HT-29 (cell line): ENCODE results near the gene PASK. TPM values are rescaled to one million over a fixed set of nuclear protein-coding genes. Genes with fewer than 3 reads are reported as not detected.

Source experiments
- DNase-seq: peaks from one replicate; pipeline ENCODE4 v3.0.0-alpha.2; 2015; ENCODE audit warnings: low spot score
- total RNA-seq: library from RNA; depleted of rRNA; stranded (reverse); fragments of >200 nt; shearing (Covaris generic); gene quantifications from 2 replicates; pipeline ENCODE4 v1.2.3, GENCODE V29; 2014

PASK gene
- total RNA-seq, 1 experiment from 2014 or later, result 15.9 TPM

DNA sequence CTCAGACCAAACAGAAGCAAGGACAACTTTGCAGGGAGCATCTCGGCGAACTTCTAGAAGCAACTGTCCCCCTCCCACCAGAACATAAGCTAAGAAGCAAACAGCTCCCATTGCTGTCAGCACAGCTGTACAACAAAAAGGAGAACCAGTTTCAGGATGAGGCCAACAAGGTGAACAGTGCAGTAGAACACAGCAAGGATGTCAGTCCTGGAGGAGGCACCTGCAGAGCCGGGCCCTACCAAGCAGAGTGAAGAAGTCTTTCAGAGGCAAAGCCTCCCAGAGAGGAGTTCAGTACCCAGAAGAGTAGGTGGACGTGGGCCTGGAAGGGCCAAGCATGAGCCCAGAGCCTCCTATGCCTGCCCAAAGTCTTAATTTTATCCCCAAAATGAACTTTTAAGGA is 1.0 kb downstream of the PASK start:
- no peak for DNase-seq

- no peak for DNase-seq
These were observed 1.9 kb downstream of the PASK start for GRCh38 chr2:241147336-241147735.

GRCh38 chr2:241146286-241146685 is 3.0 kb downstream of the PASK start:
- DNase-seq, result no peak

DNA sequence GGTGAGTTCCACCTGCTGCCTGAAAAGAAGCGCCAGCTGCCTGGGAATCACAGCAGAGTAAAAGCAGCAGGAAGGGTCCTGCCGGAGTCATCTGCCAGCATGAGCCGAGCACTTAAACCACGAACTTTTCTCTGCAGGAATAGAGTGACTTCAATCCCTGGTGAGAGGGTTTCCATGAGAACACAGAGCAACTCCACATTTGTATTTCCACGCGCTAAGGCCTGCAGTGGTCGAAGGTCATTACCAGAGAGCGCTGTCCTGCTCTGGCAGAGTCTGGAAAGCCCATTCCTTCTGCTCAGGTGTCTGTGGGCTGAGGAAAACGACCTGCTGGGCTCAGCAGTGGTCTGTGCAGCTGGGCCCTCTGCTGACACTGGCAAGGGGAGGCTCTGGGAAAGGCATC is 6.7 kb downstream of the PASK start:
- DNase-seq, result no peak

DNA sequence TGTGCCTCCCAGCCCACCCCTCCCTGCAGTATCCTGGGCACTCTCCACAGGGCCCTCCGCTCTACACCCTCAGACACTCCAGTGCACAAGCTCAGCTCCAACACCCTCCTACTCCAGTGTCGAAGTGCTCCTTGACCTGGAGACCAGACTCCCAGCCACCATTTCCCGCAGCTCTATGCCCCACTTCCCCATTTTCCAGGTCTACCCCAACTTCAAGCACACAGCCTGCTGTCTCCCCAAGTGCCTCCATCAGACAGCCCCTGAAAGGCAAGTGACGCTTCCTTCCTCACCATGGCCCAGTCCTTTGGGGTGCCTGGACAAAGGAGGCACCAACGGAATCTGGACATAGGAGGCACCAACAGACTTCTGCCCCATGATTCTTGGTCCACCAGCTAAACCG is 7.2 kb downstream of the PASK start:
- DNase-seq, result no peak

DNA sequence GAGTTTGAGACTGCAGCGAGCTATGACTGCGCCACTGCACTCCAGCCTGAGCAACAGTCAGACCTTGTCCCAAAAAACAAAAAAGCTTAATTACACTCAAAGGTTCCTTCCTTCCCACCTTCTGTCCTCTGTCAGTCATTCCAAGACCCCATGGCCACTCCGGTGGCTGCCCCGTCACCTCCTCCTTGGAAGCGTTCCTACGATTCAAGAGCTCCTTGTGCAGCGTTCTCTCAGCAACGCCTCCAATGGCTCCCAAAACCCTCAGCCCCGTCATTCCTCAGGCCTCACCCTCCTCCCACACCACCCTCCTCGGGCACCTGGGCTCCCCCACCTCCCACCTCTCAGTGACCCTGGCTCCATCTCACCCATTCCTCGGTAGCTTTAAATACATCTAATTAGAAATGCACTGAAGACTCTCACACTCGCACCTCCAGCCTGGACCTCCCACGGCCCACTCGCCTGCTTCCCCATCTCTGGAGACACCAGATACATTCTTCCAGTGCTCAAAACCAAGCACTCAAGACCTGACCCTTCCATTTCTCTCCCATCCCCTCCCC is 8.0 kb downstream of the PASK start:
- no peak for DNase-seq

GRCh38 chr2:241140445-241140840 is 8.8 kb downstream of the PASK start:
- DNase-seq, result no peak

DNA sequence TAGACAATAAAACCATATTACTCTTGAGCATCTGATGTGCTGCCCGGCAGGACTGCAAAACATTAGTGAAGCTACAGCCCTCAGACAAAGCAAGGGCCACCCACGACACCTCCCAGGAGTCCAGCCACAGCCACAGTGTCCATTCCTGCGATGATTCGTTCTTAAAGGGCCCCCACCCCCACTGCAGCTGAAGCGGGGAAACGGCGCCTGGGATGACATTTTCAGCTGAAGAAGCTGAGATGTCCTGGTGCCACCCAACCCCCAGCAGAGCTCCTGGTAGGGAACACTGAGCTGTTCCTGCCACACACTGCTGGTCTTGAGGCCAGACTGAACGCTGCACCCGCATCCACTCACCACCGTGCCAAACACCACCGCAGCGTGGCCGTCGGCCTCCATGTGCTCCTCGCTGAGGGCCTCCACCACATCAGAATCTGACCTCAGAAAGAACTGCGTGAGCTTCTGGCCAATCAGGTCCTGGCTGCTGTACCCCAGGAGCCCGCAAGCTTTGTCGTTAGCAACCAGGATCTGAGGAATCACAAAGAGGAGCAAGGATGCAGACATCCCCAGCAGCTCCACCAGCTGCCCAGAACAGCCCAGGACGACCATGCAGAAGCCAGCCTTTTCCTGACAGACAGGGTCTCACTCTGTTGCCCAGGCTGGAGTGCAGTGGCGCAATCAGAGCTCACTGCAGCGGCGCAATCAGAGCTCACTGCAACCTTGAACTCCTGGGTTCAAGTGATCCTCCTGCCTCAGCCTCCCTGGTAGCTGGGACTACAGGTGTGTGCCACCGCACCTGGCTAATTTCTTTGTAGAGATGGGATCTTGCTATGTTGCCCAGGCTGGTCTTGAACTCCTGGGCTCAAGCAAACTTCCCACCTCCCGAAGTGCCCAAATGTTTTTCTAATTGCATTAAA is 9.5 kb downstream of the PASK start:
- DNase-seq, result no peak

- no peak for DNase-seq
These were observed 10.8 kb downstream of the PASK start for GRCh38 chr2:241138471-241138870.

DNA sequence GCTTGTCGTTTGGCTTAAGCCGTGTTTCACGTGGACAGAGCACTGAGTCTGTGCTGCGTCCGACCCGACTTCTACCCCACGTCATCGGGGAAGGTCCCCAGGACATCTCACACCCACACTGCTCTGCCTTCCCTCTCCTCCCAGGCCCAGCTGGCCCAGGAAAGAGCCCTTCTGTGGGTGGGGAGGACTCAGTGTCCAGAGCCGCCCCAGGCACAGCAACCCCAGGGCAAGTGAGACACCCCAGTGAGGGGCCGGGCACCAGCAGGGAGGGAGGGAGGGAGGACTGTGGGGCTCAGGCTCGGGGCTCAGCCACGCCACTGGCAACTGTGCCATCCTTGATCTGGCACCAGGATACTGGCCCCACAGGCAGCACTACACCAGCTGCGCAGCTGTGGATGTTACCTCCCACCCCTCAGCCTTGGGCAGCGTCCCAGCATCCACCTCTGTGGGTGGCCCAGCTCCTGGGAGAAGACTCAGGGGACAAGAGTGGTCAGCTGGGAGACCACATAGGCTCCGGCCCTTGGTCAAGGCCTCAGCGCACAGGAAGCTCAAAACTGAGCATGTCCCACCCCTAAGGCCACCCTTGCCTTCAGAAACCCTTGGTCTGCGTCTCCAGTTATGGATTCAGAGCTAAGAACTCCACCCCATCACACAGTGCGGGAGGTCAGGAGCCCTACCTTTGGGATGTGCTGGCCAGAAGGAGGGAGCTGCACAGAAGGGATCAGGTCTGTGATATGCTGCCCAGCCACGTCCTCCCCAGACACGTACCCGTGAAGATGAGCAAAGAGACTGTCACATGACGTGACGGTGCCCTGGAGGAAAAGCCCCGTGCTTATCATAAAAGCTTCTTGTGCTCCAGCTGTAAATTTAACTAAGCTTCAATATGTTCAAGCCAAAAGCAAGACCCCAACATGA is 11.7 kb downstream of the PASK start:
- DNase-seq, result no peak

DNA sequence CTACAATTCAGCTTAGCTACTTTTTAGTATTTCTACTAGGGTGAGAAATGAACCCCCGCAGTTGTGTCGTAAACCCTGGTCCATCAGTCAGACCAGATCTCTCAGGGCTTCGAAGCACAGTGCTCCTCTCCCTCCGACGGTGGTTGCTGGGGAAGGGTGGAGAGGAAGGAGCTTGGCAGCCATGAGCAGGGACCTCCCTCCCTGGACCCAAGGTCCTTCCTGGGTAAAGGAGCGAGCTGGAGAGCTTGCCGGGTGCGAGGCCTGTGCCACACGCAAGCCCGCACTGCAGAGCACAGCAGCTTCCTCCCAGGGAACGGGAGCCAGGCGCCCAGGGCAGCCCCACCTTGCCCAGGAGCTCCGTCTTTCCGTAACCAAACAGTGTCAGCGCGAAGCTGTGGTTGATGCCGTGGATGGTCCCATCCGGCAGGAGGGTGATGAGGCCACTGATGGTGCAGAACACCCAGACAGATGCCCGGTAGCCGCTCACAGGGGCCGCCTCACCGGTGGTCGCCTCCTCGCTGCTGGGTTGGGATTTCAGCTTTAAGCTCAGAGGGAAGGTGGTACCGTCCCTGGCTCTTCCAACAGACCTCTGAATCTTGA is 12.5 kb downstream of the PASK start:
- DNase-seq, result no peak

DNA sequence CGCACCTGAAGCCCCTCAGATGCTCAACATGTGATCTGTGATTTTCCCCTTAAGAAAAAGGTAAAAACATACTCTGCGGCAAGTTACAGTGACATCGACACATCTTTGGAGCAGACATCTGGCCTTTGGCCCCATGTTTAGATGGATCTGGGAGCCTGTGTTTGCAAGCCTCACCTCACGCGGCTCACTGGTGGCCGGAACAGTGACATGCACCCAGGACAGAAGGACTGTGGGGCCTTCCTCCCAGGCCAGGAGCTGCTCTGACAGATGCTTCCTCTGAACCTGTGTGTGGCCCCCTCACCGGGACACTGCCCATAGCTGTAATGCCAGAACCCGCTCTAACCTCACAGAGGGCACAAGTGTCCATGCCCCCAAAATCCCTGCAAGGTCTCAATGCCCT is 13.1 kb downstream of the PASK start:
- no peak for DNase-seq

DNA sequence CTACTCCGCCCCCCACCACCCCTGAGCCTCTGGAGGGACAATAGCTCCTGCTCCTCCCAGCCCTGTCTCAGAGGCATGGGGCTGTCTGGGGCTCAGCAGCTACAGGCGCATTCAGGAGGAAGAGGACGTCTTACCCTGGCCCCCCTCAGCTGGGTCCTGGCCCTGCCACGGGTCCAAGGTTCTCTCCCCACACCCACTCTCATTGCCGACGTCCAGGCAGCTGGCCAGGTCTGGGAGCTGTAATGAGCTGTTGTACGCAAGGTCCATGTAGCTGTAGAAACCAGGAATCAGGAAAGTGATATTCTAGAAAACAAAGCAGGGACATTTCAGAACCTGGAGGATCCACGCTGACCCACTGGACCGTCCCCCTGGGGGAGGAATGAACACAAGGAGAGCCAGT is 13.5 kb downstream of the PASK start:
- no peak for DNase-seq

- DNase-seq, result no peak
These were observed 14.6 kb downstream of the PASK start for GRCh38 chr2:241134711-241135110.

GRCh38 chr2:241133436-241133820 is 15.8 kb downstream of the PASK start:
- no peak for DNase-seq

DNA sequence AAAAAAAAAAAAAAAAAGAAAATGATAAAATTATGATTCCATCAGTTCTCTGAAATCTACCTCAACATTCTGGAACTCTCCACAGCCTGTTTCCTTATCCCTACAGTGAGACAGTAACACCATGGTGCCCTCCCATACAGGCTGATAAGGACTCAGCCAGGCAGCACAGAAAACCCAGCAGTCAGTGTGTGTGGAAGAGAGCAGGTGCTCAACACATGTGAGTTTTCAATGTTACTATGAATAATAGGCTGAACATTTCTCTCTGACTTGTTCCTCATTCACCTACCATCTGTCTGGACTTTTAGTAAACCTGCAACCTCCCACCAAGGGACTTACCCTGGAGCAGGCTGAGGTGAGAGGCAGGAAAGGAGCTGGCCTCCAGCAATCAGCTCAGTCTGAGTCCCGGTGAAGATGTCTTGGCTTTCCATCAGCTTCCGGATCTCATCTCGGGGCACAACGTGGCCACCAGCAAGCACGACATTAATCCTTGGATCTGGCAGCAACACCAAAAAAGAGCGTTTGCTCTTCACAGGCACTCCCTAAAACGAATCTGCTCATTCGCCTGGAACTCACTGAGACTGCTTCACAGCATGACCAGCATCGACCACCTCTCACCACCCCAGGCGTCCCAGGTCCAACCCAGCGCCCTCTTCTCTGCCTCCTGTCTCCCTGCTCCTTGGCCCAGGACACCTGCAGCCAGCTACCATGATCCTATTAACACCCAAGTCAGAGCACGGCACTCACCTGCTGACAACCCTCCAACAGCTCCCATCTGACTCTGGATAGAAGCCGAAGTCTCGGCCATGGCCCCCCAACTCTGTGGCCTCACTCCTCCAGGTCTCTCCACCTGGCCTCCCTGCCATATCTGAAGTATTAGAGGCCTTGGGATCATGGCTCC is 16.5 kb downstream of the PASK start:
- no peak for DNase-seq

- DNase-seq, result no peak
These were observed 17.7 kb downstream of the PASK start for GRCh38 chr2:241131531-241131930.

DNA sequence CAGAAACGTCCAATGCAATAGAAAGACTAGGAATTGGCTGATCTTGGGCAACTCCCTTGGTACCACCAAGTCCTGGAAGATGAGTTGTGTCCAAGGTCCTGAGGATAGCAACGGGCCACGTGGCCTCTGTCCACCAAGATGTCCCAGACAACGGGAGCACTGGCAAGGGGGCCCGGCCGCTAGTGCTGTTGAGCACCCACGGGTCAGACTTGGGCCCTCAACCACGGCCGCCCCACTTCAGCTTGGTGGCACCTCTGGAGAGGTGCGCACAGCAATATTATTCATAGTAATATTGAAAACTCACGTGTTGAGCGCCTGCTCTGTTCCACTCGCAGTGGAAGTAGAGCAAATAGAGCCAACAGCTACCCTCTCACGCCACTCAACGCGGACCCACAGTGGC is 19.0 kb downstream of the PASK start:
- DNase-seq, result no peak

DNA sequence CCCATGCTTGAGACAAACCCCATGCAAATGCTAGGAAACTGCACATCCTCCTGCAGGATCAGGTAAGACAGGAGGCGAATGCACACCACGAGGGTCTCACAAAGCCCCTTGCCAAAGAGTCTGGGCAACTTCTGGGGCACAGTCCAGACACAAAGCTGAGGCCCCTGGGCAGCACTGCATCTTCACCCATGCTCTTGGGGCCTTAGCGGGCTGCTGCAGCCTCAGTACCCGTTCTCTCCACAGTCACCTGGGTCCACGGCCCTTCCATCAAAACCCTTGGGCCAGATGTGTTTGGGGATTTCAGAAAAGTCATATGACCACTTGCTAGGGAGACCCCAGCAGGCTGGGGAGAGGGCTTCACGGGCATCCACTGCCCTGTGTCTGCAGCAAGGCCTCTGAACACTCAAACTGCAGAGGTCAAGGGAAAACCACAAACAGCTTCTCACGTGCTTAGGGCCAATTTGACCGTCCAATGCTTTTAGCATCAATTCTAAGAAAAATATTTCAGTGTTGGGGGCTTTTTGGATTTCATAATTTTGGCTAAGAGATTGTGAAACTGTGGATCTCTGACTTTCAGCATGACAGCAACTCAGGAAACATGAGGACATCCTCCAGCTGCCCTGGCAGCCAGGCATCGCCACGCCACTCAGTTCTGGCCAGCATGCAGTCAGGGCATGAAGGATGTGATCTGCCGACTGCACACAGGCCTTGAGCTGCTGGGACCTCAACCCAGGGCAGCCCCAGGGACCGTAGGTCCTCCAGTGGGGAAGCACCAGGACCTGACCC is 20.0 kb downstream of the PASK start:
- DNase-seq, result no peak

DNA sequence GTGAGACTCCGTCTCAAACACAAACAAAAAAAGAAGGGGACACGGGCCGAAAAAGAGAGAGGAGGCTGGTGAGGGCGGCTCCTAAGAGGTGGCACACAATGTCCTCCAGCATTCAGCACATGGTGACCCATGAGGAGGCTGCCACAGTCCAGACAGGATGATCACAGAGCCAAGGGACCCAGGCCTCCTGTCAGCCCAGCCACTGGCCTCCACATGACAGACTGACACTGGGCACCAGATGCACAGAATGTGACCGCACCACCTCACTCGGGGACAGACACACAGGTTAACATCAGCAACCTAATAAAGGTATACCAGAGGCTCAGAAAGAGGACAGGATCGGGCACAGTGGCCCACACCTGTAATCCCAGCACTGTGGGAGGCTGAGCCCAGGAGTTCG is 21.0 kb downstream of the PASK start:
- no peak for DNase-seq
